NCI-H2081 (cell line): ENCODE measurements around the gene MEN1.

Experiments
- DNase-seq, 2 experiments: peaks; one replicate each; lab custom pipeline; 2025; lab: John Stamatoyannopoulos, UW

MEN1 gene

DNA sequence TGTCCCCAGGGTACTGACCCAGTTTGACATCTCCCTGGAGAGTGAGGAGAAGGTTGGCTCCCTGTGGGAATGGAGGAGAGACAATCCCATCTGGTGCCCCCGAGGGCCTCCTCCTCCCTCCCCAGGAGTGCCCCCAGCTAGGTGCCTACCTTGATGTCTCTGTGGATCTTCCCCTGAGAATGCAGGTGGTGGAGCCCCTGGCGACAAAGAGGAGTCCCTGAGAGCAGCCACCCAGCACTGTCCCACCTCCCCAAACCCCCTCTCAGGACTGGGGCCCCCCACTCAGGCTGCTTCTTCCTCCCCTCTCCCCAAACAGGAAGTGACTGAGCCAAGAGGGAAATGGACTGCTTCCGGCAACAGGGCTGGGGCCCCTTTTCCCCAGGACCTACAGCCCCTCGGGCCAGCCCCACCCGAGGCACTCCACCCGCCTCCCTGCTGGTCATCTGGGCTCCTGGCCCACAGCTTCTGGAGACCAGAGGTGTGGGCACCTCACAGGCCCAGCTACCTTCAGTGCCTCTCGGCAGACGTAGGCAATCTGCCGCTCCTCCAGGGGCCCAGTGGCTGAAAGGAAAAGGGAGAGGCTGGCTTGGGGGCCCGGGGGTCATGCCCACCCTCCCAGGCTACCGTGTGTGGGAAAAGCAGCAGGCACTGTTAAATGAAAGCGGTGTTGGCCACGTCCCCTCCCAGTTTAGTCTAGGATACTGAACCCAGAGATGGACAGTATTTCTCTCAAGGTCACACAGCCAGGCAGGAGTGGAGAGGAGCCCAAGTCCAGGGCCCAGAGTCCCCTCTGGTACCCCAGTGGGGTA, 8.6 kb downstream of the MEN1 start:
- DNase-seq: no peak

DNA sequence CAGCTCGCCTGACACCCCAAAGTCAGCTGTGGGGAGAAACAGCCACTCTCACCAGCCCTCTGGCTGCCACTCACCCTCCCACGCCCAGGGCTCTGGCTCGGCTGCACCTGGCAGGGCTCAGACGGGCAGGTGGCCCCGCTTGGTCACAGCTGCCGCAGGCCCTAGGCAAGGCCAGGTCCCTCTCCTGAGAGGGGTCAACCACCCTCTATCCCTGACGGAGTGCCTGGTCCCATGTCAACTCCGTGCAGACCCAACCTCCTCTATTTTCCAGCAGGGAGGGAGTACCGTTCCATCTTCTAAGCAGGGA, 9.2 kb downstream of the MEN1 start:
- no peak for DNase-seq

- no peak for DNase-seq
Observed at GRCh38 chr11:64800303-64801157, 9.8 kb downstream of the MEN1 start.

DNA sequence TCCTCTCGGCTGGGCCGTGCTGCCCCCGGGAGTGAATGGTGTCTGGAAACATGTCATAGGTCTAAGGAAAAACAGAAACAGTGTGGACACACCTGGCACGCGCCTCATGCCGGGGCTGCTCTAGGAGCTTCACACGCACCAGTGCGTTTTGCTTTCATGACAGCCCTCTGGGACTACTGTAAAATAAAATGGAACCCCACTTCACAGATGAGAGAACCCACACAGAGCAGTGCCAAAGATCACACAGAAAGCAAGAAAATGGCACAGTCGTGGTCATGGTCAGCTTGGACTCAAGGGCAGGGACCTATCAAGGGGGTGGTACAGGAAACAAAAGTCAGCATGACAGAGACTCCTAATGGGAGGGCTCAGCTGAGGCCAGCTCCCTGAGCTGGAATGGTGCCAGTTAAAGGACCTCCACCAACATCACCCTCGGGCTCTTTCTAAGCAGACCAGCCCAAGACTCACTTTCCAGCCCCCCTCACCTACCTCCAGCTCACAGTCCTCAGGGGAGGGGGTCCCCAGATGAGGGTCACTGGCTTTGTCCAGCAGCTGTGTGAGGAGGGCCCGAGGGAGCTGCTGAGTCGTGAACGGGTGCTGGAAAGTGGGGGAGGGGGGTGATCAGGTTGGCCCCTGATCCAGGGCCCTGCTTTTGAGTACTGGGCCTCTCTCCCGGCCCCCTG, 10.6 kb downstream of the MEN1 start:
- DNase-seq: peak in 1 of 2 experiments; percentile 8

DNA sequence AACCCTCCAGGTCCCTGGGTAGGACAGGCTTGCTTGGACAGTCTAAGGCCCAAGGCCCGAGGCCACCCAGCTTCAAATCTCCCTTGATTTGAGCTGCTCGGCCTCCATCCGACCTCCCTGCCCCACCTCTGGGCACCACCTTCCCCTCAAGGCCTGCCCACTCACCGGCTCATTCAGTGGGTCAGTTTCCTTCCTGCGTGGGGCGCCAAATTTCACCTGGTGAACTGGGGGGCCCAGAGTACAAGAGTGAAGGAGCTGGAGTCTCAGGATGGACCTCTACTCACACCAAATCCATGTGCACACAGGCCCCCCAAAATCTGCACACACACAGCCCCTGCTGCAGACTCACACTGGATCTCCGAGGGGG, 11.1 kb downstream of the MEN1 start:
- DNase-seq: no peak

DNA sequence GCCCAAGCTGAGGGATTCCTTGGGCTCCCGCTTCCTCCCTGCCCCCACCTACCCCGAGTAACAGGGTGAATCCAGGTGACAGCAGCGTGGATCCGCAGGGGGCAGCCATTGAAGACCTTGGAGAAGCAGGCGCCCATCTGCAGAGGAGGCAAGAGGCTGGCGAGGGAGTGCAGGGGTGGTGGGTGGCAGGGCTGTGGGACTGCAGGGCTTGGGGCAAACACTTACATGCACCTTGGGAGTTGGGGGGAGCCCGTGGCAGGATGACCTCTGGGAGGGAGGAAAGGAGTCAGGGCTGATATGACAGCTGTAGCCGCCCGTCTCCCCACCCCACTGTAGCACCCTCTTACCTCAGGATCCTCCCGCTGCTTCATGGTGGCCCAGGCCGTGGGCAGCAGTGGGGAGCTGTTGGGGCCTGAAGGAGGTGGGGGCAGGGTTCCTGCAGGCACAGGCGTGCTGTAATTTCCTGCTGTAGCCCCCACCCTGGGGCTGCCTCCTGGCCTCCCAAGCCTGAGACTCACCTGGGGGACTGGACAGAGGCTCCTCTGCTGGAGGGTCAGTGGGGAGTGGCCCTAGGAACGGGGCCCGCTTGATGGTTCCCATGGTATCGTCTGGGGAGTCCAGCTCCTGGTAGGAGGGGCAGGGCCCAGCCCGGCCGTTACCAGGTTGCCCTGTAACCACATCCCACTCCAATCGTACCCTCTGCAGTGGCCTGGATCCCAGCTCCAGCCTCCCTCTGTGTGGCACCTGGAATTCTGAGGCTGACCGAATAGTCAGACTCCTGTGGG, 13.4 kb downstream of the MEN1 start:
- DNase-seq: no peak

- DNase-seq: no peak
Observed at GRCh38 chr11:64796047-64796756, 14.1 kb downstream of the MEN1 start.

DNA sequence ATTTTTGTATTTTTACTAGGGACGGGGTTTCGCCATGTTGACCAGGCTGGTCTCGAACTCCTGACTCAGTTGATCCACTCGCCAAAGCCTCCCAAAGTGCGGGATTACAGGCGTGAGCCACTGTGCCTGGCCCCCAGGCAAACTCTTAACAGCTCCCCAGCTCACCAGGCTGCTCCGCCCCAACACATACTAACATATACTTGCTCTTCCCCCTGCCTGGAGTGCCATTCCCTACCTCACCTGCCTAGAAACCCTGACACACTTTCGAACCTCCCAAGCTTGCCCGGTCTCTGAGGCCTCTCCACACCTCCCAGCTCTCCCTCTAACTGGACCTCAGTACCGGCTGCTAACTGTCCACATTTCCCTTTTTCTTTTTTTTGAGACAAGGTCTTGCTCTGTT, 15.8 kb downstream of the MEN1 start:
- DNase-seq: no peak

DNA sequence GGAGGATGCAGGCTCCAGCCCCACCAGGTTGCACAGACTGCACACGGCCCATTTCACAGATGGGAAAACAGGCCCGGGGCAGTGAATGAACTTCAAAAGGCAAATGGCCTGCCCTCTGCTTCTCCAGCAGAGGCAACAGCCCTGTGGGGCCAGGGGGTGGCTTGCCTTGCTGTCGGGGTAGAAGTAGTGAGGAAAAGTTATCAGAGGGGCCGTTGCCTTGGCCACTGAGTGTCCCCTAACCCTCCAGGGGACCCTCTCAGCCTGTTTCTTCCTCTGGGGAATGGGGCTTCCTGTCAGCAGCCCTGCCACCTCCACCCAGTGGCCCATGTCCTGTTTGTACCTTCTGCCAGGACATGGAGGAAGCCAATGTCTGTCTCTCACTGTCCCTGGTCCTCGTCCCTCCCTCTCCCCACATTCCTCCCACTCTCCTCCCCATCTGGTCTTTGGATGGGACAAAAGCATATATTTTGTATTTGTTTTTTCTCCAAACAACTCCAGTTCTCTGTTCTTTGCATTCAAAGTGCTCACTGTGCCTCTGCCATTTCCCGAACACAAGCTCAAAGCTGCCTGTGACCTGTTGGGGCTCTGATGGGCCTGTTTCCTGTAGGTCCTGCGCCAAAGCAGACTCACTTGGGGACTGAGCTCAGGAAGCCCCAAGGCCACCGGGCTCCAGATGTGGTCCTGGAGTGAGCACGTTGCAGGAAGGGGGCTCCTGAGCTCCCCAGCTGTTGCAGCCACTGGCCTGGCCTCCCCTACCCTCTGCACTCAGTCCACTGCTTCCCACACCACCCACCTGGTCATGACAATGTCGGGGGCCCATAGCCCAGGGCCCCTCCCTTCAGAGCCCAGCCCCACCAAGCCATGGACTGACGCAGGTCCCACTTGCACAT, 16.8 kb downstream of the MEN1 start:
- DNase-seq: no peak

- no peak for DNase-seq
Observed at GRCh38 chr11:64792482-64792881, 17.9 kb downstream of the MEN1 start.

GRCh38 chr11:64791781-64792291, 18.5 kb downstream of the MEN1 start:
- no peak for DNase-seq

- DNase-seq: no peak
Observed at GRCh38 chr11:64790205-64791095, 19.9 kb downstream of the MEN1 start.

DNA sequence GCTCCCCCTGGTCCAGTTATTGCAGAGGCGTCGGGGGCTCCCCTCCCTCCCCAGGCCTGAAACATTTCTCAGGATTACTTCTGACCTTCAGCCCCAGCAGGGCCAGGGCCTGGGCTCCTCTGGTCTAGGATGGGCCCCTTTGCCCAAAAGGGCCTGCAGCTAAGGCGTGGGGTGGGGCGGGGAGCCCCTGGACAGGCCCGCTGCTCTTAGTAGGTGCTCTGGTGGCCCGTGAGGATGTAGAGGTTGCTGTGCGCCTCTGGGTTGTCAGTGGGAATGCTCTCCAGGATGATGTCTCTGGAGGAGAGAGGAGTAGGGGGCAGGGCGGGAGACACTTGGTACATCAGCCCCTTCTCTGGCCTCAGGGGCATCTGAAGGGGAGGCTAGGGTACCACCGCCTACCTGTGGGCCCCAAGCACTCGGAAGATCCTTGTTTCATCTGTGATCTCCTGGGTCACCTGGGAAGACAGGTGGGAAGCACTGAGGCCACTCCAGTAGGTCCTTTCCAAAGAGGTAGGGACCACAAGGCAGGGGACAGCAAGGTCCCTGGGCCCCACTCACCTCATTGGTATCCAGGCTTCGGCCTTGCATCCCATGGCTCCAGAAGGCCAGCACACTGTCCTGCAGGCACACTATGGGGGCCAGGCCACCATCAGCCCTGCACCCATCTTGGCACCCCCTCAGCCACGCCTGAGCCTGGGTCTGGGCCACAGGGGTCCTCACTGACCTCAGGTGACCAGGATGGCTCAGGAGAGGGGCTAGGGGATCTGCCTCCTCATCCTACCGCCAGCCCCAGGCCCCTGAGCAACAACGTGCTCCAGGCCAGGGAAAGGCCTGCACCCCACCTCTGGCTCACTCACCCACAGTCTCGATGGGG, 20.8 kb downstream of the MEN1 start:
- no peak for DNase-seq

GRCh38 chr11:64788321-64789215, 21.8 kb downstream of the MEN1 start:
- no peak for DNase-seq

- DNase-seq: peak; percentile 3 to 17
Observed at GRCh38 chr11:64787526-64788320, 22.6 kb downstream of the MEN1 start.

DNA sequence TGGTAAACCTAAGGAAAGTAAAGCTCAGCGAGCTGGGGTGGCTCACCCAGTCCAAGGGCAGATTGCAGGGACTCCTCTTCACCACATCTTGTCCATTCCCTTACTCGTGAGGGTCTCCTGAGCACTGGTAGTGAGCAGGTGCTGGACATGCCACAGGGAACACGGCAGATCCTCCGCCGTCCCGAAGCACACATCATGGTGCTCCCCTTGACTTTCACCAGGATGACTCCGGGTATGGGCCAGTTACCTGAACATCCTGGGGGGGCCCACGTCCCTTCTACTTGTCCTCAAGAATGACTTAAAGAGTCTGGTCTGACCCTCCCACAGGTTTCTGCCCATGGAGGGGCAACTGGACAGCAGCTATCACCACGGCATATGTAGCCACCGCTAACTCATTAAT, 24.0 kb downstream of the MEN1 start:
- no peak for DNase-seq
